ENCODE results near the gene SLC35G2.
"Not testable (repeated sequence)": the region's sequence is repeated elsewhere in the genome, so short reads cannot be mapped to it uniquely, and the experiment has no call there.

The SLC35G2 gene

DNA sequence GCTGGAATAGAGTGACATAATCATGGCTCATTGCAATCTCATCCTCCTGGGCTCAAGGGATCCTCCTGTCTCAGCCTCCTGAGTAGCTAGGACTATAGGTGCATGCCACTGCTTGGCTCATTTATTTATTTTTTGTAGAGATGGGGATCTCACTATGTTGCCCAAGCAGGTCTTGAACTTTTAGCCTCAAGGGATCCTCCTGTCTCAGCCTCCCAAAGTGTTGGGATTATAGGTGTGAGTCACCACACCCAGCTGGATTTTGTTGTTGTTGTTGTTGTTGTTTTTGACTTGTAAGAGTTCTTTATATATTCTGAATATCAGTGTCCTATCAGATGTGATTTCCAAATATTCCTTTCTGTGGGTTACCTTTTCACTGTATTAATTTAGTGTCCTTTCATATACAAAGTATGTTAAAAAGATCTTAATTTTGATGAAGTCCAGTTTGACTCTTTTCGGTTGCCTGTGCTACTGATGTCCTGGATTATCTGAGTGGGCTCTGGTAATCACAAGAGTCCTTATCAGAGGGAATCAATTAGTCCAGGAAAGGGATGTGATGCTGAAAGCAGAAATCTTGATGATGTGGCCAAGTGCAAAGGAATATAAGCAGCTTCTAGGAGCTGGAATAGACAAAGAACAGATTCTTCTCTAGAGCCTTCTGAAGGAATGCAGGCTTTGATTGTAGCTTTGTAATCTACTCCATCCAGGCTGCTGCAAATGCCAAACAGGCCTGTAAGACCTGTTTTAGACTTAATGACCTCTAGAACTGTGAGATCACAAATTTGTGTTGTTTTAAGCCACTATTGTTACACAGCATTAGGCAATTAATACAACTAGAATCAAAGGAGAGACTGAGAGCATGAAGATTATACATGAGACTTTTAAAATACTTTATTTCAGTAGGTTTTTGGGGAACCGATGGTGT is 73.3 kb downstream of the SLC35G2 start:
- DNase-seq, result no peak

- DNase-seq, result no peak
Observed at GRCh38 chr3:136893848-136894443, 75.0 kb downstream of the SLC35G2 start.

- DNase-seq, result not testable (repeated sequence)
Observed at GRCh38 chr3:136897171-136897570, 78.2 kb downstream of the SLC35G2 start.

GRCh38 chr3:136898549-136898948 is 79.6 kb downstream of the SLC35G2 start:
- no peak for DNase-seq

DNA sequence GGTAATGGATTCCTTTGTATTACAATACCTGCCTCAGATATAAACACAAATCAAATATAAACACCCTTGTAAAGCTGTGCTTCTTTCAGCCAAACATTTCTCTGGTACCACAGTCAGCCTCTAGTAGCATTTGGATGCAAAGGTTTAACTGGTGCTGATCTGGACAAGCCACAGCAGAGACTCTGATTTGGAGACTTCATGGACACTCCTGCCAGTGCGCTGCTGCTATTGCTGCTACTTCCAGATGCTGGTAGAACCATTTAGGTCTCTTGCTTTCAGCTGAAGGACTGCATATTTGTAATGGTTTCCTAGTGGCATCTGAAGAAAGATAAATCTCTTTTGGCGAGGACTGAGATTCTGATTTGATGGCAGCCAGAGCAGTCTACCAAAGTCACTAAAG is 80.0 kb downstream of the SLC35G2 start:
- no peak for DNase-seq

GRCh38 chr3:136899622-136900158 is 80.8 kb downstream of the SLC35G2 start:
- DNase-seq, result no peak

GRCh38 chr3:136900694-136901093 is 81.8 kb downstream of the SLC35G2 start:
- not testable (repeated sequence) for DNase-seq

DNA sequence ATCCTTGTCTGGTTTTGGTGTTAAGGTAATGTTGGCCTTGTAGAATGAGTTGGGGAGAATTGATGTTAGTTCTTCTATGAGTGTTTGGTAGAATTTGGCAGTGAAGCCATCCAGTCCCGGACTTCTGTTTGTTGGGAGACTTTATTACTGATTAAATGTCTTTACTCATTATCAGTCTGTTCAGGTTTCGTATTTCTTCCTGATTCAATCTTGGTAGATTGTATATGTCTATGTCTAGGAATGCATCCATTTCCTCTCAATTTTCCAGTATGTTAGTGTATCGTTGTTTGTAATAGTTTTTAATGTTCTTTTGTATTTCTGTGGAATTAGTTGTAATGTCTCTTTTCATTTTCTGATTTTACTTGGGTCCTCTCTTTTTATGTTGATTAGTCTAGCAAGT is 82.5 kb downstream of the SLC35G2 start:
- no peak for DNase-seq

DNA sequence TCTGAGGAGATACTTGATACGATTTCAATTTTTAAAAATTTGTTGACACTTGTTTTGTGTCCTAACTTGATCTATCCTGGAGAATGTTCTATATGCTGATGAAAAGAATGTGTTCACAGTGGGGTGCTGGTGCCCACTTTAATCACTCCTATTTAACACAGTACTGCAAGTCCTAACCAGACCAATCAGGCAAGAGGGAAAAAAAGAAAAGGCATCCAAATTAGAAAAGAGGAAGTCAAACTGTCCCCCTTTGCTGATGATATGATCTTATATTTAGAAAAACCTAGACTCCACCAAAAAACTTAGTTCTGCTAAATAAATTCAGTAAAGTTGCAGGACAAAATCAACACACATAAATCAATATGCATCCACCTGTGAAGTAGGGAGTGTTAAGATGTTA is 83.6 kb downstream of the SLC35G2 start:
- DNase-seq, result not testable (repeated sequence)

DNA sequence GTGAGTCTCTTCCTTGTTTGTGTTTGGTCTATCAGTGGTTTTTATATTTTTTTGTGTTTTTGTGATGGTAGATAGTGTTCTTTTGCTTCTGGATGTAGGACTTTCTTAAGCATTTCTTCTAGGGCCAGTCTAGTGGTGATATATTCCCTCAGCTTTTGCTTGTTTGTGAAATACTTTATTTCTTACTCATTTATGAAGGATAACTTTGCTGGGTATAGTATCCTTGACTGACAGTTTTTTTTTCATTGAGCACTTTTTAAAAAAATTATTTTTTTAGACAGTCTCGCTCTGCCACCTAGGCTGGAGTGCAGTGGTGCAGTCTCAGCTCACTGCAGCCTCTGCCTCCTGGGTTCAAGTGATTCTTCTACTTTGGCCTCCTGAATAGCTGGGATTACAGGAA is 85.0 kb downstream of the SLC35G2 start:
- no peak for DNase-seq

DNA sequence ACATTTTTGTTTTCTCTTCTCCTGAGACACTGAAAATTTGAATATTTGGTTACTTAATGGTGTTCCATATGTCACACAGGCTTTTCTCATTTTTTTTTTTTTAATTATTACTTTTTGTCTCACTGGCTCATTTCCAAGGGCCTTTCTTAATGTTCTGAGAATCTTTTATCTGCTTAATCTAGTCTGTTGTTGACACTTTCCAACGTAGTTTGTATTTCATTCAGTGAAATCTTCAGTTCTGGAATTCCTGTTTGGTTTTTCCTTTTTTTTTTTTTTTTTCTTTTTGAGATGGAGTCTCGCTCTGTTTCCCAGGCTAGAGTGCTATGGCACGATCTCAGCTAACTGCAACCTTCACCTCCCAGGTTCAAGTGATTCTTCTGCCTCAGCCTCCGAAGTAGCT is 85.8 kb downstream of the SLC35G2 start:
- DNase-seq, result no peak
